Suprapubic skin (tissue), 3 donors: ENCODE measurements around the gene SH3GLB2.

Experiments
- CTCF ChIP-seq, 2 donors: fragments of 200-600 bp in 1 of 2; fragments of 450-650 bp in 1 of 2; sonication (generic) in 1 of 2; IDR thresholded peaks; one replicate each; pipeline ENCODE4 v1.5.1; 2016 to 2019; ENCODE audit warnings: antibody characterized with exemption in 2 of 2, mild to moderate bottlenecking in 1 of 2, moderate library complexity in 1 of 2
- POLR2A ChIP-seq, 2 donors: fragments of 450-650 bp; IDR thresholded peaks; one replicate each; pipeline ENCODE4 v1.6.1; 2017; ENCODE audit warnings: antibody characterized with exemption in 2 of 2, mild to moderate bottlenecking in 2 of 2, moderate library complexity in 2 of 2

- TF ChIP-seq CTCF (IDR thresholded peaks at IDR 0.05) = no peak
- TF ChIP-seq POLR2A (IDR thresholded peaks at IDR 0.05) = no peak
Measured at GRCh38 chr9:129036923-129037766, 9.0 kb upstream of the SH3GLB2 start.
